RWPE1 (cell line): ENCODE results near the gene STAM.
A peak's percentile ranks its signal among the peaks of the same experiment; 100 is the strongest.

Experiments
- CTCF ChIA-PET: fragments of 350-600 bp; sonication (Branson Sonifier 250); formaldehyde crosslinking; extraction: SDS; loops from one replicate; lab custom pipeline; 2021; lab: Yijun Ruan, JAX
- POLR2A ChIA-PET: fragments of 400-600 bp; formaldehyde crosslinking; extraction: SDS; loops from one replicate; lab custom pipeline; 2020; ENCODE audit warnings: antibody characterized with exemption; ENCODE audit not compliant: low non-redundant PET; lab: Yijun Ruan, JAX
- DNase-seq: peaks from one replicate; pipeline ENCODE4 v3.0.0; 2012; ENCODE audit warnings: low spot score
- H3K27ac ChIP-seq: fragments of 450-650 bp; 2 replicates; pipeline ENCODE4 v1.5.1; 2017
- TF ChIP-seq, protein P1 (sequence below): fragments of 450-650 bp; conservative IDR thresholded peaks from 2 replicates; pipeline ENCODE4 v1.5.1; 2017; ENCODE audit warnings: low read depth, mild to moderate bottlenecking

Gene STAM

DNA sequence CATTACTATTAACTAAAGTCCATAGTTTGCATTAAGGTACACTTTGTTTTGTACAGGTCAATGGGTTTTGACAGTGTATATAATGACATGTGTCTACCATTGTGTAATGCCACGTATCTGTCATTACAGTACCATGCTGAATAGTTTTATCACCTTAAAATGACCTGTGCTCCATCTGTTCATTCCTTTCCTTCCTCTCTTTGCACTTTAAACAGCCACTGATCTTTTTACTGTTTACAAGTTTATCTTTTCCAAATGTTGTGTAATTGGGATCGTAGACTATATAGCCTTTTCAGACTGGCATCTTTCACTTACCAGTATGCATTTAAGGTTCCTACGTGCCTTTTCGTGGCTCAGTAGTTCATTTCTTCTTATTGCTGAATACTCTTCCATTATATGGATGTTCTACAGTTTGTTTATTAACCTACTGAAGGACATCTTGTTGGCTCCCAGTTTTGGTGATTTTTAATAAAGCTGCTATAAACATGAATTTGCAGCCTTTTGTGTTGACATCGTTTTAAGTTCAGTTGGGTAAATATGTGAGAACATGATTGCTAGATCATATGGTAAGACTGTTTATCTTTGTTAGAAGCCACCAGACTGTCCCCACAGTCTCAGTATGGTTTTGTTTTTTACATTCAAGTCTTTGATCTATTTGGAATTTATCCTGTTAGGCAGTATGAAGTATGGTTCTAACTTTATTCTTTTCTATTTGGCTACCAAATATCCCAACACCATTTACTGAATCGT is 24.7 kb downstream of the STAM start:
- TF ChIP-seq, protein P1, sequence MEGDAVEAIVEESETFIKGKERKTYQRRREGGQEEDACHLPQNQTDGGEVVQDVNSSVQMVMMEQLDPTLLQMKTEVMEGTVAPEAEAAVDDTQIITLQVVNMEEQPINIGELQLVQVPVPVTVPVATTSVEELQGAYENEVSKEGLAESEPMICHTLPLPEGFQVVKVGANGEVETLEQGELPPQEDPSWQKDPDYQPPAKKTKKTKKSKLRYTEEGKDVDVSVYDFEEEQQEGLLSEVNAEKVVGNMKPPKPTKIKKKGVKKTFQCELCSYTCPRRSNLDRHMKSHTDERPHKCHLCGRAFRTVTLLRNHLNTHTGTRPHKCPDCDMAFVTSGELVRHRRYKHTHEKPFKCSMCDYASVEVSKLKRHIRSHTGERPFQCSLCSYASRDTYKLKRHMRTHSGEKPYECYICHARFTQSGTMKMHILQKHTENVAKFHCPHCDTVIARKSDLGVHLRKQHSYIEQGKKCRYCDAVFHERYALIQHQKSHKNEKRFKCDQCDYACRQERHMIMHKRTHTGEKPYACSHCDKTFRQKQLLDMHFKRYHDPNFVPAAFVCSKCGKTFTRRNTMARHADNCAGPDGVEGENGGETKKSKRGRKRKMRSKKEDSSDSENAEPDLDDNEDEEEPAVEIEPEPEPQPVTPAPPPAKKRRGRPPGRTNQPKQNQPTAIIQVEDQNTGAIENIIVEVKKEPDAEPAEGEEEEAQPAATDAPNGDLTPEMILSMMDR, result no peak
- CTCF ChIA-PET, result no interaction called here
- no peak overlapping the region for H3K27ac ChIP-seq
- POLR2A ChIA-PET, result no interaction called here
- no peak for DNase-seq

DNA sequence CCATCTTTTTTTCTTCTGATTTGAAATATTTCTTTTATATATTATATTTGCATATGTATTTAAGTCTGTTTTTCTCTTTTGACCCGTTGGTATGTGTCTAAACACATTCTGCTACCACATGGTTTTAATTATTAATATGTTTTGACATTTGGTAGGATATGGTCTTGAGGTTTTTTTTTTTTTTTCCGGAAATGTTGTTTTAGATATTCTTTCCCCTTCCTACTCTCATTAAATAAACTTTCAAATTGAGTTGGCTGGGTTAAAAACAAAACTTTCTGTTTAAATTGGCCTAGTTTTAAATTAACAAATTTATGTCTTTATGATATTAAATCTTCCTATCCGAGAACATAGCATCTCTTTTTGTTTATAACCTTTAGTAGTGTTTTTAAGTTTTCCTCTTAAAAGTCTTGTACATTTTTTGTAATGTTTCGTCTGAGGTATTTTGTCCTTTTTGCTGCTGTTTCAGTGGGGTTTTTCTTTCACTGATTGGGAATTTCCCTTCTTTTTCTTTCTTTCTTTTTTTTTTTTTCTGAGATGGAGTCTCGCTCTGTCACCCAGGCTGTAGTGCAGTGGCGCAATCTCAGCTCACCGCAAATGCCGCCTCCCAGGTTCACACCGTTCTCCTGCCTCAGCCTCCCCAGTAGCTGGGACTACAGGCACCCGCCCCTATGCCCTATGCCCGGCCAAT is 25.4 kb downstream of the STAM start:
- no peak for DNase-seq
- ChIA-PET CTCF (interaction anchor here (0.6 kb wide), 2 partner anchors 17 to 1005 kb away, joined by 3 to 5 read pairs; no protein-coding TSS in a partner anchor), POLR2A (no interaction called here)
- TF ChIP-seq, protein P1, result no peak
- H3K27ac ChIP-seq, result no peak overlapping the region

DNA sequence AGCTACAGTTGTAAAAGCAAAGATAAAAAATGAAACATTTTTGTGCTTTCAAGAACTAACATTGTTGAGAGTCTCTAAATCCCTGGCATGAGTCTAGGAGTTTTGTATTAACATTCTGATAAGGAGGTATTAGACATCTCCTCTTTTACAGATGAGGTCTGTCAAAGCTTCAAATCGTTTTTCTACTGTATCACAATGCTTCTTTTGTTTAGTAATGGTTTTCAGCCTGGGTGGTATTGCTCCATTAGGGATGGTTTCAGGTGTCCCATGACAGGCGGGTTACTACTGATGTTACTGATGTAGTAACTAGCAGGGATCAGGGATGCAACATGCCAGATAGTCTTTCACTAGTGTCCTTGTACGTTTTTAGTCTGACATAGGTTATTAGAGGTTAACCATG is 27.4 kb downstream of the STAM start:
- DNase-seq, result no peak
- H3K27ac ChIP-seq, result no peak overlapping the region
- ChIA-PET POLR2A (no interaction called here), CTCF (interaction anchor here (0.7 kb wide), 1 partner anchor 78 kb away, joined by 3 read pairs; no protein-coding TSS in a partner anchor)
- TF ChIP-seq, protein P1, result no peak

- TF ChIP-seq, protein P1, result no peak
- POLR2A ChIA-PET, result no interaction called here
- H3K27ac ChIP-seq, result peak overlapping the region; percentile 32; the same call in 1 of the 2 replicates
- CTCF ChIA-PET, result interaction anchor here (0.7 kb wide), 1 partner anchor 21 kb away, joined by 3 read pairs; no protein-coding TSS in a partner anchor
- peak; percentile 82 for DNase-seq
Measured at GRCh38 chr10:17673471-17674061, 29.6 kb downstream of the STAM start.

DNA sequence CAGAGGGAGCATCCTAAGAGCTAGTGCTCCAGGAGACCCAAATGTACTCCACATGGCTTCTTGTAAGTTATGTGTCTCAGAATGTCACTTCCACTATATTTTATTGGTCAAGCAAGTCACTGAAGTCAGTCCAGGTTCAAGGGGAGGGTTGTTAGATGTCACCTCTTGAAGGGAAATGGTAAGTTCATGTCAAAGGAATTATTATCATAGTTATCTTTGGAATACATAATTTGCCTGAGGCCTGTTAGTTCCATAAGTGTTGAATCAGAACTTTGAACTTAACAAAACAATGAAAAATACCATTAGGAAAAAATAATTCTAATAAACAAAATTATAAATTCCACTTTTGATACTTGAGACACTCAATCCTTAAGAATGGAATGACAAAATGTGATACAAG is 30.6 kb downstream of the STAM start:
- ChIA-PET CTCF (no interaction called here), POLR2A (no interaction called here)
- no peak for DNase-seq
- no peak overlapping the region for H3K27ac ChIP-seq
- TF ChIP-seq, protein P1, result no peak

DNA sequence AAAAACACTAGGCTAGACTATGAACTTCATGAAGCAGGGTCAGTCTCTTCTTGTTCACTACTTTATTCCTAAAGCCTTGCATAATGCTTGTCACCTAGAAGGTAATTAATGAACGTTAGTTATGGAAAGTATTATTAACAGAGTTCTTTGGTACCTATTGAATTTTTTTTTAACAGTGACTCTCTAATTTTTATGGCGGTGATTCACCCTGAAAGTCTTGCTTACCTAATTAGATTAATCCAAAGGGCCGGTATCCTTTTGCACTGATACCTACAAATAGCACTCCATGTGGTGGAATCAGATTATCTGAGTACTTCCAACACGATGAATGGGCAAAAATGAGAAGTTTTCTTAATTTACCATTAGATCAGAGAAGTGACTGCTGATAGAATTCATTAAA is 31.7 kb downstream of the STAM start:
- POLR2A ChIA-PET, result no interaction called here
- CTCF ChIA-PET, result interaction anchor here (0.6 to 0.7 kb wide), 3 partner anchors 8 to 59 kb away, joined by 3 to 4 read pairs (median 4); no protein-coding TSS in a partner anchor
- H3K27ac ChIP-seq, result no peak overlapping the region
- DNase-seq, result peak; percentile 20
- TF ChIP-seq, protein P1, result no peak
